ENCODE results near the gene MRPS7. TPM values are rescaled to one million over a fixed set of nuclear protein-coding genes. Genes with fewer than 3 reads are reported as not detected.

MRPS7 gene
- polyA plus RNA-seq, 3 donors = 26.7 to 122 (median 101) TPM

DNA sequence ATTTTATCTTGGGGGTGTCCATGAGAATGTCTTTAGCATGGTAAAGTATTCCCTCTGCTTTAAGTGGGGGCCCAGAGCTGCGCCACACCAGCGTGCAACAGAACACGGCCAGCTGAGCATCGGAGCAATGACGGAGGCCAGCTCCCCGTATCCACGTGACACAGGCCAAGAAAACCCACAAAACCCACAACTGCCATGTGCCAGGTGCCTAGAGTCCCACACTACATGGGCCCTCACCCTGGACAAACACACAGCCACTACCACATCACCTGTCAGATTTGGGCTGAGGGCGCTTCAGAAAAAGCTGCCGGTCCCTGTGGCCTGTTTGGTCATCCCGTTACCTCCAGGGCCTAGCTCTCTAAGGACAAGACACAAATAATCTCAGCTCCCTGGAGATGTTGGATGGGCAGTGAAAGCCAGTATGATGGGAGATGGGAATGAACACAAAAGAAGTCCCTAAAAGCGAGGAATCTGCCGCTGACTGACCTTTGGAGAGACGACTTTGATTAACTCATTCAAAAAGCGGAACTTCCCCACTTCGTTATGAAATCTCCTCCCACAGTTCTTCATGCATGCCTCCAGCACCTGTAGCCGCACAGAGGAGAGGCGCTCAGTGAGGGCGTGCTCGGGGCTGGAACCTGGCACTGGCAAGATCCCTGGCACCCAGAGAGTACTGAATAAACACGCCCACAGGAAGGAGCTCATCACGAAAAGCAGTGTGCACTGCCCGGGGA is 17.4 kb upstream of the MRPS7 start:
- Mint-ChIP-seq H3K27me3 (ENCODE audit: low read depth in 3 of 3) (no peaks in the 10 kb centered on the region), H3K27ac (peak overlapping the region; percentile 54 to 89 (median 80)), H3K4me3 (peak overlapping the region; percentile 1 to 80), H3K36me3 (peaks cover 73 to 91% of the 10 kb centered on the region in 2 donors), H3K9me3 (peaks cover 0 to 1% (median 0%) of the 10 kb centered on the region in 7 donors), H3K4me1 (peaks cover 47% of the 10 kb centered on the region)
- peak; percentile 58 to 85 (median 79) for DNase-seq
- intact Hi-C loops (cut with micrococcal nuclease) = no loop called here
- WGBS (ENCODE audit: insufficient coverage) = 44% methylated on average over 14 of the region's 22 CpGs
- no peak overlapping the region for H3K9ac ChIP-seq (ENCODE audit: insufficient read depth, low read length, poor library complexity, severe bottlenecking)
- peaks cover 69 to 86% of the 10 kb centered on the region in 2 donors for H3K36me3 ChIP-seq (replicated peaks in 1 of 2; ENCODE audit: control insufficient read depth in 1 of 2, insufficient read depth in 2 of 2, low read length in 2 of 2)
- peaks cover 34 to 45% of the 10 kb centered on the region in 2 donors for H3K4me1 ChIP-seq (ENCODE audit: control insufficient read depth in 1 of 2, insufficient read depth in 2 of 2, low read length in 2 of 2)
- peak overlapping the region in 1 of 2 donors; percentile 50 for H3K27ac ChIP-seq (ENCODE audit: low read depth in 1 of 2, low read length in 2 of 2)
- H3K79me2 ChIP-seq (ENCODE audit: insufficient read depth, low read length) = peaks cover 58% of the 10 kb centered on the region
- H3K9me3 ChIP-seq (replicated peaks in 1 of 2; ENCODE audit: control insufficient read depth in 1 of 2, insufficient read depth in 1 of 2, low read length in 2 of 2) = no peaks in the 10 kb centered on the region
- peak overlapping the region in 1 of 3 experiments; percentile 32 for H3K4me3 ChIP-seq (replicated peaks in 1 of 3; ENCODE audit: low read depth in 2 of 3, low read length in 3 of 3)
- TF ChIP-seq, protein P1, sequence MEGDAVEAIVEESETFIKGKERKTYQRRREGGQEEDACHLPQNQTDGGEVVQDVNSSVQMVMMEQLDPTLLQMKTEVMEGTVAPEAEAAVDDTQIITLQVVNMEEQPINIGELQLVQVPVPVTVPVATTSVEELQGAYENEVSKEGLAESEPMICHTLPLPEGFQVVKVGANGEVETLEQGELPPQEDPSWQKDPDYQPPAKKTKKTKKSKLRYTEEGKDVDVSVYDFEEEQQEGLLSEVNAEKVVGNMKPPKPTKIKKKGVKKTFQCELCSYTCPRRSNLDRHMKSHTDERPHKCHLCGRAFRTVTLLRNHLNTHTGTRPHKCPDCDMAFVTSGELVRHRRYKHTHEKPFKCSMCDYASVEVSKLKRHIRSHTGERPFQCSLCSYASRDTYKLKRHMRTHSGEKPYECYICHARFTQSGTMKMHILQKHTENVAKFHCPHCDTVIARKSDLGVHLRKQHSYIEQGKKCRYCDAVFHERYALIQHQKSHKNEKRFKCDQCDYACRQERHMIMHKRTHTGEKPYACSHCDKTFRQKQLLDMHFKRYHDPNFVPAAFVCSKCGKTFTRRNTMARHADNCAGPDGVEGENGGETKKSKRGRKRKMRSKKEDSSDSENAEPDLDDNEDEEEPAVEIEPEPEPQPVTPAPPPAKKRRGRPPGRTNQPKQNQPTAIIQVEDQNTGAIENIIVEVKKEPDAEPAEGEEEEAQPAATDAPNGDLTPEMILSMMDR (IDR thresholded peaks at IDR 0.05) = no peak
- H3K4me2 ChIP-seq (replicated peaks; ENCODE audit: extremely low read depth, low read length, poor library complexity, severe bottlenecking) = peak overlapping the region; percentile 37
- H2AFZ ChIP-seq (ENCODE audit: insufficient read depth, low read depth, low read length, poor library complexity, severe bottlenecking) = no peak overlapping the region
- H3K27me3 ChIP-seq (ENCODE audit: control insufficient read depth in 2 of 2, insufficient read depth in 2 of 2, low read length in 2 of 2) = no peaks in the 10 kb centered on the region
- H4K20me1 ChIP-seq (ENCODE audit: insufficient read depth, low read length) = peaks cover 94% of the 10 kb centered on the region

DNA sequence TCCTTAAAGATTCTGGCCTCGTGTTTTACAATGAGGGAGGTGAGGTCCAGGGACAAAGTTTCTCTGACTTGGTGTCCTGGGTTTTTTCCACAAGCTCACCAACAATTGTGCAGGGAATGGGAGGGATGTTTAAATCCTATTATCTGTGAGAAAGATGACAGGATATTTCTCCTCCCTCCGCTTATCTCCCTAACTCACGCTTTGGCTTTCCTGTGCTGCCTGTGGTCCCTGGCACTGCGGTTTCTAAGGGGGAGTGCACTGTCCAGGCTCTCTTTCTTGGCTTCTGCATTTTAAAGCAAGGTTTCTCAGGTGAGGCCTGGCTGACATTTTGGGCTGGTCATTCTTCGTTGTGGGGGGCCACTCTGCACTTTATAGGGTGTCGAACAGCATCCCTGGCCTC is 16.7 kb upstream of the MRPS7 start:
- H3K4me3 Mint-ChIP-seq = peak overlapping the region in 1 of 2 donors; percentile 80
- Histone ChIP-seq H3K9me3 (replicated peaks in 1 of 2; ENCODE audit: control insufficient read depth in 1 of 2, insufficient read depth in 1 of 2, low read length in 2 of 2) (no peaks in the 10 kb centered on the region), H3K4me1 (ENCODE audit: control insufficient read depth in 1 of 2, insufficient read depth in 2 of 2, low read length in 2 of 2) (peaks cover 41 to 52% of the 10 kb centered on the region in 2 donors), H3K4me2 (replicated peaks; ENCODE audit: extremely low read depth, low read length, poor library complexity, severe bottlenecking) (peak overlapping the region; percentile 37), H3K36me3 (replicated peaks in 1 of 2; ENCODE audit: control insufficient read depth in 1 of 2, insufficient read depth in 2 of 2, low read length in 2 of 2) (peaks cover 62 to 79% of the 10 kb centered on the region in 2 donors), H3K27ac (ENCODE audit: low read depth in 1 of 2, low read length in 2 of 2) (peak overlapping the region in 1 of 2 donors; percentile 50), H3K4me3 (replicated peaks in 1 of 3; ENCODE audit: low read depth in 2 of 3, low read length in 3 of 3) (peak overlapping the region in 1 of 3 experiments; percentile 32), H3K27me3 (ENCODE audit: control insufficient read depth in 2 of 2, insufficient read depth in 2 of 2, low read length in 2 of 2) (no peaks in the 10 kb centered on the region), H3K79me2 (ENCODE audit: insufficient read depth, low read length) (peaks cover 60% of the 10 kb centered on the region), H4K20me1 (ENCODE audit: insufficient read depth, low read length) (peaks cover 95% of the 10 kb centered on the region), H2AFZ (ENCODE audit: insufficient read depth, low read depth, low read length, poor library complexity, severe bottlenecking) (no peak overlapping the region), H3K9ac (ENCODE audit: insufficient read depth, low read length, poor library complexity, severe bottlenecking) (no peak overlapping the region)
- H3K27ac Mint-ChIP-seq = peak overlapping the region in 3 of 7 donors; percentile 55 to 89 (median 80)
- no peaks in the 10 kb centered on the region for H3K27me3 Mint-ChIP-seq (ENCODE audit: low read depth in 3 of 3)
- intact Hi-C loops (cut with micrococcal nuclease) = no loop called here
- peaks cover 0 to 1% (median 0%) of the 10 kb centered on the region in 7 donors for H3K9me3 Mint-ChIP-seq
- WGBS (ENCODE audit: insufficient coverage) = 90% methylated on average over 3 of the region's 6 CpGs
- DNase-seq = no peak
- H3K36me3 Mint-ChIP-seq = peaks cover 69 to 84% of the 10 kb centered on the region in 2 donors
- TF ChIP-seq, protein P1 (IDR thresholded peaks at IDR 0.05) = no peak
- H3K4me1 Mint-ChIP-seq = peaks cover 54% of the 10 kb centered on the region
